HG02798 (cell line): Measurements from ENCODE around the gene AGFG2.
A peak's percentile ranks its signal among the peaks of the same experiment; 100 is the strongest.
"Not testable (repeated sequence)": the region's sequence is repeated elsewhere in the genome, so short reads cannot be mapped to it uniquely, and the experiment has no call there.

Experiments
- ATAC-seq: cut with Tn5 transposase; IDR thresholded peaks from one replicate; pipeline ENCODE4 v1.9.1; 2021; ENCODE audit warnings: mild to moderate bottlenecking; ENCODE audit not compliant: unreplicated experiment, poor library complexity

AGFG2 gene

GRCh38 chr7:100519580-100519979, 19.4 kb upstream of the AGFG2 start:
- ATAC-seq: no peak

GRCh38 chr7:100520138-100520537, 18.9 kb upstream of the AGFG2 start:
- ATAC-seq: no peak

- ATAC-seq: no peak
Measured at GRCh38 chr7:100521076-100521475, 17.9 kb upstream of the AGFG2 start.

GRCh38 chr7:100521909-100522593, 17.0 kb upstream of the AGFG2 start:
- not testable (repeated sequence) for ATAC-seq

- ATAC-seq: not testable (repeated sequence)
Measured at GRCh38 chr7:100523192-100523591, 15.8 kb upstream of the AGFG2 start.

GRCh38 chr7:100528108-100528866, 10.7 kb upstream of the AGFG2 start:
- ATAC-seq: not testable (repeated sequence)

GRCh38 chr7:100532165-100533022, 6.6 kb upstream of the AGFG2 start:
- no peak for ATAC-seq

- ATAC-seq: not testable (repeated sequence)
Measured at GRCh38 chr7:100535982-100536381, 3.0 kb upstream of the AGFG2 start.

- ATAC-seq: not testable (repeated sequence)
Measured at GRCh38 chr7:100536695-100537094, 2.3 kb upstream of the AGFG2 start.

- ATAC-seq: no peak
Measured at GRCh38 chr7:100538348-100538653, 702 bp upstream of the AGFG2 start.

GRCh38 chr7:100539436-100540006, 518 bp downstream of the AGFG2 start:
- ATAC-seq: no peak

GRCh38 chr7:100540073-100540723, 1.2 kb downstream of the AGFG2 start:
- no peak for ATAC-seq

GRCh38 chr7:100541309-100541708, 2.3 kb downstream of the AGFG2 start:
- not testable (repeated sequence) for ATAC-seq

- no peak for ATAC-seq
Measured at GRCh38 chr7:100543586-100543985, 4.6 kb downstream of the AGFG2 start.

GRCh38 chr7:100544386-100544785, 5.4 kb downstream of the AGFG2 start:
- ATAC-seq: no peak

- no peak for ATAC-seq
Measured at GRCh38 chr7:100544967-100545359, 6.0 kb downstream of the AGFG2 start.

- ATAC-seq: peak; percentile 48
Measured at GRCh38 chr7:100545360-100546128, 6.5 kb downstream of the AGFG2 start.

GRCh38 chr7:100546129-100546925, 7.3 kb downstream of the AGFG2 start:
- peak; percentile 63 for ATAC-seq
